Lower leg skin (tissue), 4 donors: Measurements from ENCODE around the gene TDRD6. TPM values are rescaled to one million over a fixed set of nuclear protein-coding genes. Genes with fewer than 3 reads are reported as not detected.
"Not testable (repeated sequence)": the region's sequence is repeated elsewhere in the genome, so short reads cannot be mapped to it uniquely, and the experiment has no call there.

ENCODE experiments used
- DNase-seq, 2 donors: peaks; one replicate each; pipeline ENCODE4 v3.0.0-alpha.2; 2019; ENCODE audit warnings: low spot score in 2 of 2
- H3K4me3 ChIP-seq: fragments of 200-600 bp; sonication (generic); 2 replicates; pipeline ENCODE4 v1.5.1; 2017; ENCODE audit warnings: mild to moderate bottlenecking, low read depth; ENCODE audit not compliant: poor library complexity, severe bottlenecking
- POLR2A ChIP-seq, 2 donors: fragments of 450-650 bp; IDR thresholded peaks; one replicate each; pipeline ENCODE4 v1.6.1; 2016 to 2017; ENCODE audit warnings: antibody characterized with exemption in 2 of 2, mild to moderate bottlenecking in 1 of 2, moderate library complexity in 1 of 2
- WGBS, 2 donors: methylation state at CpG; one replicate each; pipeline ENCODE4 v1.1.5; 2018; 5-methylcytosine and 5-hydroxymethylcytosine counted together
- intact Hi-C: fragments of 100-400 bp; cut with DNase I; formaldehyde crosslinking; loops from one replicate; pipeline ENCODE4 v1.15.0; 2023; ENCODE audit warnings: low total_unique reads
- total RNA-seq, 4 donors: library from RNA; depleted of rRNA; stranded (reverse); fragments of >200 nt; gene quantifications; one replicate each; pipeline ENCODE4 v1.1.0, GENCODE V29; 2016
- TF ChIP-seq, protein P1 (sequence below), 3 donors: fragments of 450-650 bp; IDR thresholded peaks; one replicate each; pipeline ENCODE4 v1.5.1; 2016; ENCODE audit warnings: antibody characterized with exemption in 3 of 3, mild to moderate bottlenecking in 3 of 3, moderate library complexity in 2 of 3

Gene TDRD6, protein sequence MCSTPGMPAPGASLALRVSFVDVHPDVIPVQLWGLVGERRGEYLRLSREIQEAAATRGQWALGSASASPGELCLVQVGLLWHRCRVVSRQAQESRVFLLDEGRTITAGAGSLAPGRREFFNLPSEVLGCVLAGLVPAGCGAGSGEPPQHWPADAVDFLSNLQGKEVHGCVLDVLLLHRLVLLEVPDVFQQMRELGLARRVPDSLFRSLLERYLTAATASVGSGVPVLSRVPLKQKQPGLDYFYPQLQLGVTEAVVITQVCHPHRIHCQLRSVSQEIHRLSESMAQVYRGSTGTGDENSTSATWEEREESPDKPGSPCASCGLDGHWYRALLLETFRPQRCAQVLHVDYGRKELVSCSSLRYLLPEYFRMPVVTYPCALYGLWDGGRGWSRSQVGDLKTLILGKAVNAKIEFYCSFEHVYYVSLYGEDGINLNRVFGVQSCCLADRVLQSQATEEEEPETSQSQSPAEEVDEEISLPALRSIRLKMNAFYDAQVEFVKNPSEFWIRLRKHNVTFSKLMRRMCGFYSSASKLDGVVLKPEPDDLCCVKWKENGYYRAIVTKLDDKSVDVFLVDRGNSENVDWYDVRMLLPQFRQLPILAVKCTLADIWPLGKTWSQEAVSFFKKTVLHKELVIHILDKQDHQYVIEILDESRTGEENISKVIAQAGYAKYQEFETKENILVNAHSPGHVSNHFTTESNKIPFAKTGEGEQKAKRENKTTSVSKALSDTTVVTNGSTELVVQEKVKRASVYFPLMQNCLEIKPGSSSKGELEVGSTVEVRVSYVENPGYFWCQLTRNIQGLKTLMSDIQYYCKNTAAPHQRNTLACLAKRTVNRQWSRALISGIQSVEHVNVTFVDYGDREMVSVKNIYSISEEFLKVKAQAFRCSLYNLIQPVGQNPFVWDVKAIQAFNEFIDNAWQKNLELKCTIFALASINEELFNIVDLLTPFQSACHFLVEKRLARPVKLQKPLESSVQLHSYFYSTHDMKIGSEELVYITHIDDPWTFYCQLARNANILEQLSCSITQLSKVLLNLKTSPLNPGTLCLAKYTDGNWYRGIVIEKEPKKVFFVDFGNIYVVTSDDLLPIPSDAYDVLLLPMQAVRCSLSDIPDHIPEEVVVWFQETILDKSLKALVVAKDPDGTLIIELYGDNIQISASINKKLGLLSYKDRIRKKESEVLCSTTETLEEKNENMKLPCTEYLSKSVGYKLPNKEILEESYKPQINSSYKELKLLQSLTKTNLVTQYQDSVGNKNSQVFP (N-terminal part only)
- total RNA-seq: under 1 TPM; 0.21 to 0.59 (median 0.32) TPM

DNA sequence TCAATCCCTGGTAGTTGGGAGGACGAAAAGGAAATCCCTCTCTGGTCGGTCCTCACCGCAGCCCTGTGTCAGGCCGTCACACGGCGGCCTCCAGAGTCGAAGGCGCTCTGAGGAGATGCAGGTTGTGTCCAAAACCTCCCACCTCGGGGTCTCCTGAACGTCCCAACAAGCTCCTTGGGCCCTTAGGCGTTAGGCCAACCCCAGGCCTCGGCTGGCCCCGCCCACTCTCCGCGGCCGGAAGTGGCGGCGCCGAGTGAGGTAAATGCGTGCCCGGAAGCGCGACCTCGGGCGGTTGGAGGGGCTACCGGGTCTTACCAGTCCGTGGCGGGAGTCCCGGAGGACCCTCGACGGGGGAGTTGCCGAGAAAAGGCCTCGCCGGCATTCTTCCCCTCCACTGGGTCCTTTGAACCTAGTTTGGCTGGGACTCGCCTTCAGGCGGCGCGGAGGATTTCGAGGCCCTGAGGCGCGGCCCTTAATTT lies at the start of gene TDRD6:
TSS of gene TDRD6 (plus strand) at position 267 of the 479 bp plus-strand sequence. CDS start 244 bp downstream, outside the sequence.
- DNase-seq: no peak
- intact Hi-C loops: no loop called here
- TF ChIP-seq POLR2A (IDR thresholded peaks at IDR 0.05): no peak
- TF ChIP-seq, protein P1, sequence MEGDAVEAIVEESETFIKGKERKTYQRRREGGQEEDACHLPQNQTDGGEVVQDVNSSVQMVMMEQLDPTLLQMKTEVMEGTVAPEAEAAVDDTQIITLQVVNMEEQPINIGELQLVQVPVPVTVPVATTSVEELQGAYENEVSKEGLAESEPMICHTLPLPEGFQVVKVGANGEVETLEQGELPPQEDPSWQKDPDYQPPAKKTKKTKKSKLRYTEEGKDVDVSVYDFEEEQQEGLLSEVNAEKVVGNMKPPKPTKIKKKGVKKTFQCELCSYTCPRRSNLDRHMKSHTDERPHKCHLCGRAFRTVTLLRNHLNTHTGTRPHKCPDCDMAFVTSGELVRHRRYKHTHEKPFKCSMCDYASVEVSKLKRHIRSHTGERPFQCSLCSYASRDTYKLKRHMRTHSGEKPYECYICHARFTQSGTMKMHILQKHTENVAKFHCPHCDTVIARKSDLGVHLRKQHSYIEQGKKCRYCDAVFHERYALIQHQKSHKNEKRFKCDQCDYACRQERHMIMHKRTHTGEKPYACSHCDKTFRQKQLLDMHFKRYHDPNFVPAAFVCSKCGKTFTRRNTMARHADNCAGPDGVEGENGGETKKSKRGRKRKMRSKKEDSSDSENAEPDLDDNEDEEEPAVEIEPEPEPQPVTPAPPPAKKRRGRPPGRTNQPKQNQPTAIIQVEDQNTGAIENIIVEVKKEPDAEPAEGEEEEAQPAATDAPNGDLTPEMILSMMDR (IDR thresholded peaks at IDR 0.05): no peak
- 94% methylated on average over 34 to 41 of the region's 41 CpGs for WGBS, 2 donors
- H3K4me3 ChIP-seq: no peak within 1 kb of the TSS

DNA sequence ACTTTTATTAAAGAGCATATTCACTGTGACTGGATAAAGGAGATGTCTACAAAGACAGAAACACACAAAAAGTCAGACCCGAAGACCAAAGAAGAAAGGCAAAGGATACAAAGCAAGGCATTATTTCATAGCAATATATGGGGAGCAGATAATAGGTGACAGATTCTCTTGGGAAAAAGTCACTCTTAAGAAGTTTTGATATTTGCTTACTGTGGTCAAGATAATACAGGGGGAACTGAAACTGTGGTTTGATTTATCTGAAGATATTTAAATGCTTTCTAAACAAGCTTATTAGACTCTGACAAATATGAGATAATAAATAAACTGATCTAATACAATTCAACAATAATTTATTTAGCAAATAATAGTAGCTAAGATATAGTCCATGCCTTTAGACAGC lies 49.8 kb upstream of the TDRD6 start:
- WGBS, 2 donors: 89 to 100% methylated on average over 1 of the region's 1 CpG
- H3K4me3 ChIP-seq: no peak overlapping the region
- no peak for DNase-seq
- intact Hi-C loops: no loop called here
- TF ChIP-seq POLR2A (IDR thresholded peaks at IDR 0.05): no peak
- TF ChIP-seq, protein P1 (IDR thresholded peaks at IDR 0.05): no peak

DNA sequence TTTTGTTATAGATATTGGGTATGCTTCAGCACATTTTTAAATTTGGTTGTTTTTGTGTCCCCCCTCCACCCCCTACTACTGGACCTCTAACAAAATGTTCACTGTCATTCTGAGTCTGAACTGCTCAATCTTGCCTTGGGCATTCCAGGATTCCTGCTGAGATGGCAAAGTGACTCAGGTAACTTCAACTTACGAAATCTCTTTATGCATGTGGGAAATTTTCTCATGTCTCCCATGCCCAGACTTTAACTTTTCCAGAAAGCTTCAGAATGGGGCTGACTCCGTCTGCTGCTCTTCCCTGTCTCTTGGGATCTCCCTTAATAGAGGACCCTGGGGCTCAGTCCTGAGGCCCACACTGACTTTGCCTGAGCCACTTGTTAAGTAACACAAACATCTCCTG lies 49.0 kb upstream of the TDRD6 start:
- TF ChIP-seq, protein P1 (IDR thresholded peaks at IDR 0.05): no peak
- TF ChIP-seq POLR2A (IDR thresholded peaks at IDR 0.05): no peak
- WGBS, 2 donors: 50 to 57% methylated on average over 2 of the region's 2 CpGs
- intact Hi-C loops: no loop called here
- DNase-seq: no peak
- no peak overlapping the region for H3K4me3 ChIP-seq

DNA sequence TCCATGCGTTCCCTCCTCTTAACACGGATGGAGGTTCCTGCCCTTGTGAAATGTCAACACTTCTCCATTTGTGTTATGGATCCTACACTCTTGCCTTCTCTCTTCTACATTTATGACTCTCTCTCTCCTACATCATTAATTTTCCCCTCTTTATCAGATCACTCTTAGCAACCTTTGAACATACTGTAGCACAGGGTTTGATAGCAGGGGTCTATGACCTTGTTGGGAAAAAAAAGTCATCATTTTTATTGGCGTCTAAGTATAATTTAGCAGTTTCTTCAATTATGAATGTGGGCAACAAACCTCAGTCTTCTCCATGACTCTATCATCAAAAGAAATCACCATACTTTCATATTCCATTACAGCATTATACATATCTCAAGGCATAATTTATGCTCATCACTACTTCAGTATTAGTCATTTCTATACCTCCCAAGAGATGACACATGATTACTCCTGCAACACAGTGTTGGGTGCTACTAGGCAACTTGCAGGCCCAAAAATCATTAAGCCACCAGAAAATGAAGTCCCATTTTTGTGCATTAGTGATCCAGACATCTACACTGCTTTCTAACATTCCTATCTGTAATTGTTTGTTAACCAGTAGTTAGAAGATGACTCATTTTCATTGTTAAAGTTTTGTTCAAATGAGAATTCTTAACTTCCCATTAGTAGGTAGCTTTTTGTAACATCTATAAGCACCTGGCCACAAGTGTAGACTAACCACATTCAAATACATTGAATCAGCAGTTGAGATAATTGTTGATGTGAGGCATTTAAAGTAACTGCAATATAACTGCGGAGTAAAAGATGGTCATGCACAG lies 44.5 kb upstream of the TDRD6 start:
- no peak overlapping the region for H3K4me3 ChIP-seq
- intact Hi-C loops: no loop called here
- WGBS, 2 donors: 83 to 89% methylated on average over 4 of the region's 4 CpGs
- no peak for DNase-seq
- TF ChIP-seq POLR2A (IDR thresholded peaks at IDR 0.05): no peak
- TF ChIP-seq, protein P1 (IDR thresholded peaks at IDR 0.05): no peak

DNA sequence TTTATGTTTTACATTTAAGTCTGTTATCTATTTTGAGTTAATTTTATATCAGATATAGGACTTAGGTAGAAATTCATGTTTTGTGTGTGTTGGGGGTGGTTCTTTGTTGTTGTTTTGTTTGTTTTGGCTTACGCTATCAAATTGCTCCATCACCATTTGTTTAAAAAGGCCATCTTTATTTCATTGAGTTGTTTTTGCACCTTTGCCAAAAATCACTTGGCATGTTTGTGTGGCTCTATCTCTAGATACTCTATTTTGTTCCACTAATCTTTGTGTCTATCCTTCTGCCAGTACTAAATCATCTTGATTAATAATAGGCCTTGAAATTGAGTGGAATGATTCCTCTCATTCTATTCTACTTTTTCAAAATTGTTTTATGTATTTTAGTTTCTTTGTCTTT lies 42.4 kb upstream of the TDRD6 start:
- intact Hi-C loops: no loop called here
- 85 to 92% methylated on average over 1 of the region's 1 CpG for WGBS, 2 donors
- DNase-seq: no peak
- H3K4me3 ChIP-seq: no peak overlapping the region
- TF ChIP-seq, protein P1 (IDR thresholded peaks at IDR 0.05): no peak
- TF ChIP-seq POLR2A (IDR thresholded peaks at IDR 0.05): no peak

DNA sequence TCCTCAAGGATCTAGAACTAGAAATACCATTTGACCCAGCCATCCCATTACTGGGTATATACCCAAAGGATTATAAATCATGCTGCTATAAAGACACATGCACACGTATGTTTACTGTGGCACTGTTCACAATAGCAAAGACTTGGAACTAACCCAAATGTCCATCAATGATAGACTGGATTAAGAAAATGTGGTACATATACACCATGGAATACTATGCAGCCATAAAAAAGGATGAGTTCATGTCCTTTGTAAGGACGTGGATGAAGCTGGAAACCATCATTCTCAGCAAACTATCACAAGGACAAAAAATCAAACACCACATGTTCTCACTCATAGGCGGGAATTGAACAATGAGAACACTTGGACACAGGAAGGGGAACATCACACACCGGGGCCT lies 39.6 kb upstream of the TDRD6 start:
- DNase-seq, H3K4me3 ChIP-seq, intact Hi-C loops: not testable (repeated sequence)
- WGBS, 2 donors: 82 to 90% methylated on average over 3 to 4 of the region's 4 CpGs
